Thyroid gland (tissue), 4 donors: ENCODE measurements around the gene WDR70.

Source experiments
- CTCF ChIP-seq, 6 experiments: fragments of 200-600 bp in 3 of 6; fragments of 450-650 bp in 3 of 6; sonication (generic) in 3 of 6; IDR thresholded peaks; one replicate each; pipeline ENCODE4 v1.5.1; 2016 to 2019; ENCODE audit warnings: antibody characterized with exemption in 6 of 6, mild to moderate bottlenecking in 2 of 6, inconsistent platforms in 1 of 6, moderate library complexity in 1 of 6
- POLR2A ChIP-seq, 2 donors: fragments of 450-650 bp; IDR thresholded peaks; one replicate each; pipeline ENCODE4 v1.6.1; 2017; ENCODE audit warnings: antibody characterized with exemption in 2 of 2, mild to moderate bottlenecking in 2 of 2, moderate library complexity in 1 of 2

DNA sequence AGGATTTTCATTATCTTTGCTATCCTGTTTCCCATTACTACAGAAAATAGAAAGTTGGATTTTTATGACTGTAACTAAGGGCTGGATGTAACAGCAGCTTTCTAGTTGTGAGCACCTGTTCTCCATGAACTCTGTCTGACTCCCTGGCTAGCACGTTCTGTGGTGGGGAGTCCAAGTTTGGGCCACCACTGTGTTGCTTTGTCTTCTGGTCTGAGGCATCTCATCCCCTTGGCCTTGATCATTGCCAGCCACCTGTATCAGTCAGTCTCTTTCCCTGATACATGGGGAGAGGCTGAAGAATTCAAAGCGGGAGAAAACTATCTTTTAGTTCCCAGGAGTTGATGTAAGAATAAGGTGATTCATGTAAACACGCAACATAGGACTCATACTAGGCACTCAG lies 33.4 kb downstream of the WDR70 start:
- TF ChIP-seq CTCF (IDR thresholded peaks at IDR 0.05) (no peak), POLR2A (IDR thresholded peaks at IDR 0.05) (no peak)
